GM18907 (cell line): ENCODE data around the gene ATRAID.
A peak's percentile ranks its signal among the peaks of the same experiment; 100 is the strongest.
"Not testable (repeated sequence)": the region's sequence is repeated elsewhere in the genome, so short reads cannot be mapped to it uniquely, and the experiment has no call there.

Experiments
- ATAC-seq: cut with Tn5 transposase; IDR thresholded peaks from one replicate; pipeline ENCODE4 v1.9.1; 2021; ENCODE audit warnings: mild to moderate bottlenecking, moderate library complexity; ENCODE audit not compliant: unreplicated experiment

ATRAID gene

DNA sequence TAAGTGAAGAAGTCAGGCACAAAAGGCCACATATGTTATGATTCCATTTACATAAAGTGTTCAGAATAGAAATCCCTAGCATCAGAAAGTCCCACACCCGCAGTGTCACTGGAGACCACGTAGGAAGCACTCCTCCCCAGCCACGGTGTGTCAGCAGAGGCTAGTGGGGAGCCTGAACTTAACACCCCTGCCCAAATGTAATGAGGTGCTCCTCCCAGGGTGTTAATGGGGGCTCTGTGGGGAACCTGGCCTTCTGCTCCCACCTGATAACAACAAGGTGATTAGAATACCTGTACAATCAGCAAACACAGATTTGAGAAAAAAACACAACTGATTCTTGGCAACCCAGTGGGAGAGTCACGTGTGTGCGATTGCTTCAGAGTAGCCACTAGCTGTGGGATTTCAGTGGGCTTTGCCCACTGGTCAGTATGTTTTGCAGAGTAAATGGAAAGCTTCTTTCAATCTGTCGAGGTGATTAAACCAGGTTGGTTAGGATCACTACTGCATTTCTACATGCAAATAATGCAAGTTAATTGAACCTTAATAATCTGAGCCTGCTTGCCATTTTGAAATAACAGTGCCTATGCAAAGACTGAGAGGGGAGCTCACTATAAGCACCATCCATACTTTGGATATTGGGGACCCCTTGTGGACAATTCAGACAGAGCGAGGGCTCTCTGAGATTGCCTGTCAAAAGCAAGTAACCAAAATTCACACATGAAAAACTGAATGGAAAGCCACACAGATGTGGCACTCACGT lies 20.6 kb upstream of the ATRAID start:
- ATAC-seq: no peak

GRCh38 chr2:27194538-27195354 lies 17.1 kb upstream of the ATRAID start:
- no peak for ATAC-seq

GRCh38 chr2:27195799-27196198 lies 16.0 kb upstream of the ATRAID start:
- not testable (repeated sequence) for ATAC-seq

DNA sequence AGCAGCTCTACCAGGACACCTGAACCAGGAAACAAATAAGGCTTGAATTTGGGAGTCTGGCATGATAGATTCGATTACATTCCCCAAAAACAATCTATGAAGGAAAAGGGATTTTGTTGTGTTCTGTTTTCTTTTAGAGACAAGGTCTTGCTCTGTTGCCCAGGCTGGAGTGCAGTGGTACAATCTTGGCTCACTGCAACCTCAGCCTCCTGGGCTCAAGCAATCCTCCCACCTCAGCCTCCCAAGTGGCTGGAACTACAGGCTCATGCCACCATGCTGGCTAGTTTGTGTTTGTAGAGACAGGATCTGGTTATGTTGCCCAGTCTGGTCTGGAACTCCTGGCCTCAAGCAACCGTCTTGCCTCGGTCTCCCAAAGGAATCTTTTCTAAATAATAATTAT lies 13.8 kb upstream of the ATRAID start:
- not testable (repeated sequence) for ATAC-seq

- no peak for ATAC-seq
Measured at GRCh38 chr2:27198627-27199026, 13.2 kb upstream of the ATRAID start.

GRCh38 chr2:27199241-27199640 lies 12.6 kb upstream of the ATRAID start:
- ATAC-seq: no peak

DNA sequence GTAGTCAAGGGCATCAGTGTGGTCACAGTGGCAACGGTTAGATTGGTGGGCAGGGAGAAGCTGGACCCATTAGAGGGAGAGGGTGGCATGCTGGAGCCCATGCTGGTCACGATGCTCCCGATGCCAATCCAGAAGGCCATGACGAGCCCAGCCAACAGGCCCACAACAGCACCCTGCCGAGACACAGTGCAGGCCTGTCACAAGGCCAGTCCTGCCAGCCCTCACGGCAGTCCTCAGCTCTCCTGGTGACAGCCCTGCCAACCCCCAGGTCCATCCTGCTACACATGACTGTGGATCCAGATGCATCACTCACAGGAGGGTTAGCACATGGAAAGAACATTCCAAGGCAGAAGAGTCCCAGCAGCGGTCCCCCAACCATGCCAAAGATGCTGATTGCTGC lies 10.2 kb upstream of the ATRAID start:
- ATAC-seq: no peak

DNA sequence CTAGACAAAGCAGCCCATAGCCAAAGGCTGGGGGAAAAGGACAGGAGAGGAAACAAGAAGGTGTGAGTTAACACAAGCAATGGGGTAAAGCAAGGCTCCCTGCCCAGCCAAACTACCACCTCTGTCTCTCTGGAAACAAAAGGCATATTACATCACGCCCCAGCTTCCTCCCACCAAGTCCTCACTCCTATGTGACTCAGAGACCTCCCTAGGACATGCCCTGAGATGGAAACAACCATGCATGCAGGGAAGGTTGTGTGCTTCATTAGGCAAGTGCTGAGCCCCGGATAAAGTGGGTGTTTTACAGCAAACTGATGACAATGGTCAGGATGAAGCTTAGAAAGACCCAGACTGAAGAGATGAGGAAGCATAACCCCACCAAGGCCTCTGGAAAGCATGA lies 9.0 kb upstream of the ATRAID start:
- ATAC-seq: no peak

GRCh38 chr2:27203741-27204140 lies 8.1 kb upstream of the ATRAID start:
- ATAC-seq: no peak

GRCh38 chr2:27204566-27204965 lies 7.3 kb upstream of the ATRAID start:
- no peak for ATAC-seq

GRCh38 chr2:27205206-27205605 lies 6.6 kb upstream of the ATRAID start:
- ATAC-seq: no peak

DNA sequence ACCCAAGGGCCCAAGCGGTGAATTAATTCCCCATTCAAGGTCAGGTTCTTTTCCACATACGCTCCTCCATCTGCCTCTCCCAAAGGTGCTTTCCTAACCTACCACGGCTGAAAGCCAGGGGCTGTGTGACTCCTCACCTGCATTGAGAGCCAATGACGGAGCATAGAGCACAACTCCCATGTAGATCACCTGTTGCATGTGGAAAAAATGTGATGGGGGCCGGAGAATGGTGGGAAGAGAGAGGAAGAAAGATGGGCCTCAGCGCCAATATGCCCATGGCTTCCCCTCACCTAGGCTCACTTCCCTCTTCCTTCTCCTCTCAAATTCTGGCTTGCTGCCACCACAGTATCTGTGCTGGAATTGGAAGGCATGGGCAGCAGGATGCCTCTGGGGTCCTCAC lies 5.5 kb upstream of the ATRAID start:
- no peak for ATAC-seq

DNA sequence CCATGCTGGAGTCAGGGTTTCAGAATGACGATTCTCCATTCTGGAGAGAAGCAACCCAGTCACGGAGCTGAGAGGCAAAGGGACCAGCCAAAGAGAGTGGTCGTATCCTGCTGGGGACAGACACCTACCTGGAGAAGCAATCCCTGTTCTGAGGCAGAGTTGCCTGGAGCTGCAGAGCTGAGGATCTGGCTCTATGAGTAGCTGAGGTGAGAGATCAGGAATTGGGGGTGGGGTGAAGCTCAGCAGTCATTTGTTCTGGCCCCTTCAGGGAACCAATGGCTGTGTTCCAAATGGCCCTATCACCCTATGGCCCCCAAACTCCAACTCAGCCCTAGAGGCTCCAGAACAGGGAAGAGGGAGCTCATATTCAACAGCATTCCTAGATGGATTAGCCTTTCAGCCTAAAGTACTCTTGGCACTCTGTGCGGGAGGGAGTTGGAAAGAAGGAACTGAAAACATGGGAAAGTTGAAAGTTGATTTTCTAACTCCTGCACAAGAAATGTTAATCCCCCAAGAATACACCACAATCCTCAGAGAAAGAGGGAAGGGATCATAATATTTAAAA lies 3.3 kb upstream of the ATRAID start:
- ATAC-seq: no peak

DNA sequence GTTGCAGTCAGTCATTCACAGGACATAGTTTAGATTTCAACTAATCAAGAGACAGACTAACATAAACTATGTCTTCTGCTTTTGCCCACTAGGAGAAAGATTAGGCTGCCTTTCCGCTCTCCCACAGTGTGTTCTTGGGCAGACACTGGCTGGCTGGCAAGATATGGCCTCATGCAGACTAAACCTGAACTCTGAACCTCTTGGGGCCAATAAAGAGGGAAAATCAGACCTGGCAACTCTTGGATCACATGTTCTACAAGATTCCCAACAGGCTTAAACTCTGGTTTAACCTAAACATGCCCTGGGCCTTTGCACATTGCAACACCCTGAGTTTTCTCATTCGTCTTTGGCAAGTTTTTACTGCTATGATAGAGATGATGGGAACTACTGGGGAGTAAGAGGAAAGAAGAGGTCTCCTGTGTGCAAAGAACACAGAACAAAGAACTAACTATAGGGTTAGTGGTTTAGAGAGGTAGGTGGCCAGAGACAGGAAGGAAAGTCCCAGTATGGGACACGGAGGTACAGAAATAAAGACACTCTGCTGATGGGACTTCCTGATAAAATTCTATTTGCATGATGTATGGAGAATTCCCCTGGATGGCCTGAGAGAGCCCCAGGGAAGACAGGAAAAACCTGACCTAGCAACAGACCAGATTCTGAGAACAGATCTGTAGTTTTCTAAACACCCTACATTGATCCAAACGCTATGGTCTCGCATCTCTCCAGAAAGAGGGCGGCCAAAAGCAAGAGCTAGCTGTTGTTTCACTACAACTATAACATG lies 2.0 kb upstream of the ATRAID start:
- no peak for ATAC-seq

DNA sequence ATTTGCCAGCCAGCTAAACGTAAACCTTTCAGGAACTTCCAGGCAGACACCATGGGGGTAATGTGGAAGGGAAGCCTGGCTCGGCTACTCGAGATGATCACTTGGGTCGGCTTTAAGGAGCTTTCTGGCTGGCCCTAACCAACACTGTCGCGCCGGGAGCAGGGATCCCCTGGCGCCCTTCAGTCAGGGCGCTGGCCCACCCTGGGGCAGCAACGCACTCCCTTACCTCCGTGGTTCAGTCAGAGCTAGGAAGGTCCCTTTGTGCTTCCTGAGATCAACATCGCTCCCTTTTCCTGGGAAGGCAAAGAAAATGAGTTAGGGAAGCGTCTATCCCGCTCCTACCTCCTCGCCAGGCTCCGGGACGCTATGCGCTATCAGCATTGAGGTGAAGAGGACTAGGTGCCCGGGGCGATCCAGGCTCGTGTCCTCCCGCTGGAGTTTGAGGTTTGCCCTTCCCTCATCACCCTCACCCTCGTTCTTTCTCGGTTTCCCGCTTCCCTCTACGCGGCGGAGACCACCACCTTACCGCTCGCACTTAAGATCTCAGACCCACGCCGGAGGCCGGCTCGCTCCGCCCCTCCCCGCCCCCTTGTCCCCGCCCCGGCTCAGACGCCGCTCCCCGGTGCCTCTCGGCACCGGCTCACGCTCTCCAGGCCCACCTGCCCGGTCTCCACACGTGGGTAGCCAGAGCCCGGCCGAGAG lies 449 bp upstream of the ATRAID start:
- ATAC-seq: peak; percentile 22

DNA sequence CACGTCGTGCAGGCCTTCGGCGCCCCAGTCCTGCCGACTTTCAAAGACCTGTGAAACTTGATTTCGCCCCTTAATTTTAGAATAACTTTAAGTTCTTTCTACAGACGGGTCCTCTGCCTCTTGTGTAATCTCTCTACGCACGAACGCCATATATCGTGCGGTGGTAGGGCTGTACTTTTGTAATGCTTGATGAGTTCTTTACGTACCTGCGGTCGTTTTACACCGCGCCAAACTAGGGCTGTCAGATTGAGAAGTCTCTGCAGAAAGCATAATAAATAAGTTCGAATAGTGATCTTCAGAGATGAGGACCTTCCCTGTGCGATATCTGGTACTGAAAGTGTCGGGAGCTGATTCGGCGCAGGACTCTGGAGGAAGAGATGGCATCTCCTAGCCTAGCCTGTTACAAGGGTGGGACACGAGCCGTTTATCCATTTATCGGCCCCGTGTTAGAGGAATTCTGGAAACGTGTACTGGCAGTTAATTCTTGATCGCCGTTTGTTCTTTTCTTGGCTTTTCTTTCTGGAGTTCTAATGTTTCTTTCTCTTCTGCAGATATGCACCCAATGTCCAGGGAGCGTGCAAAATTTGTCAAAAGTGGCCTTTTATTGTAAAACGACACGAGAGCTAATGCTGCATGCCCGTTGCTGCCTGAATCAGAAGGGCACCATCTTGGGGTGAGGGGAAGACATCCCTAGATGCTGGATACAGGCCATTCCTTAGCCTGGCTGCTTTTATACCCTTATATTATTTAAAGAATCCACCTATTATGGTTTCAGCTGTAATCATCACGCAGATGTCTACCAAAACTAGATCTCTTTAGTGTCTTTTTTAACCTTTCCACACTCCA lies 1.0 kb downstream of the ATRAID start:
- peak; percentile 14 for ATAC-seq

DNA sequence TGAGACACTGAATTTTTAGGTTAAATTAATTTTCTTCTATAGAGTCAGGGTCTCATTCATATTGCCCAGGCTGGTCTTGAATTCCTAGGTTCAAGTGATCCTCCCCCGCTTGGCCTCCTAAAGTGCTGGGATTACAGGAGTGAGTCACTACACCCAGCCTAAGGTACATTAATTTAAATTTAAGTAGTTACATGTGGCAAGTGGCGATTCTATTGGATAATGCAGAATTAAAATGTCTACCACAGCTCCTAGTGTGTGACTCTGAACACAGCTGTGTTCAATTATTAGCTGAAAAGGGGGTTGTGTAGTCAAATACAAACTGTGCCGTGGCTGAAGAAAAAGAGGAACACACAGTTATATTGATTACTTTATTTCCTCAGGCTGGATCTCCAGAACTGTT lies 3.1 kb downstream of the ATRAID start:
- no peak for ATAC-seq

DNA sequence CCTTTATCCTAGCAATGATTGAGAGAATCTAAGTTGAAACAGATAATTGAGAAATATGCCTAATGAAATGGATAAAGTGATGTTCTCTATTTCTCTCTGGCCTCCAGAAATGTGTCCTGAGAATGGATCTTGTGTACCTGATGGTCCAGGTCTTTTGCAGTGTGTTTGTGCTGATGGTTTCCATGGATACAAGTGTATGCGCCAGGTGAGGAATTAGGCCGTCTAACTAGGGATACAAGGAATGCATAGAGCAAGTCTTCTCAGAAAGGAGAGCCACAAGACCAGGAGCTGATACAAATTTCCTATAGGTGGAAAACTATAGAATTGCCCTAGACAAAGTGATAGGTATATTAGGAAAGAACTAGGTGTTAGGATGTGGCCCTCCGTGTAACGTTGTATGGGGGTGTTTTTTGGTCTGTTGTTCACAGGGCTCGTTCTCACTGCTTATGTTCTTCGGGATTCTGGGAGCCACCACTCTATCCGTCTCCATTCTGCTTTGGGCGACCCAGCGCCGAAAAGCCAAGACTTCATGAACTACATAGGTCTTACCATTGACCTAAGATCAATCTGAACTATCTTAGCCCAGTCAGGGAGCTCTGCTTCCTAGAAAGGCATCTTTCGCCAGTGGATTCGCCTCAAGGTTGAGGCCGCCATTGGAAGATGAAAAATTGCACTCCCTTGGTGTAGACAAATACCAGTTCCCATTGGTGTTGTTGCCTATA lies 4.7 kb downstream of the ATRAID start:
- ATAC-seq: no peak
